Erythroblast (primary cell): ENCODE results near the gene CLDN14.

ENCODE experiments used
- GATA1 ChIP-seq: IDR thresholded peaks from 2 replicates; pipeline ENCODE4 v1.6.1; 2011; ENCODE audit warnings: low read depth, mild to moderate bottlenecking, control low read depth, low read length, moderate library complexity
- POLR2A ChIP-seq: IDR thresholded peaks from 2 replicates; pipeline ENCODE4 v1.6.1; 2011; ENCODE audit warnings: mild to moderate bottlenecking, low read length

DNA sequence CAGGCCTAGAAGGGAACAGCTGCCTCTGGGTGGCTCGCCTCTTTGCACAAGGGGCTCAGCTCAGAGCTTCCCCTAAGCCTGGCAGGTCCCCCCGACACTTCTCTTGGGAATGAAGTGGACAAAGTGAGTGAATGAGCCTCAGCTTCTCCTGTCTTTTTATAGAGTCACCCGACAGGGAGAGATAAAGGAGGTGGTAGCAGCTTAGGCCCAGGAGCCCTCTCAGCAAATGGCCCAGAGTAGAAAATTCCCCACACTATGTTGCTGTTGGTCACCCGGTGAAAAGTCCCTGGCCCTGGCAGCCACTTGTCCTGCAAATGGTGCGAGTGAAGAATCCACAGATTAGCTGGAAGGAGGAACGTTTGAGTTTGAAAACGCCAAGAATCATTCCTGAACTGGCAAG is 2.4 kb downstream of the CLDN14 start:
- TF ChIP-seq POLR2A (no peak), GATA1 (no peak)
